A549 (cell line): ENCODE measurements around the gene LRRFIP2. TPM values are rescaled to one million over a fixed set of nuclear protein-coding genes. Genes with fewer than 3 reads are reported as not detected.

Experiments
- ATAC-seq, 2 experiments: fragments of 200-7000 bp in 1 of 2; fragments of >200 bp in 1 of 2; cut with Nextera tagmentation in 1 of 2; cut with Tn5 transposase in 1 of 2; 3 replicates each; pipeline versions ENCODE4 v1.8.0 to v1.9.1; 2018 to 2020; ENCODE audit warnings: mild to moderate bottlenecking in 1 of 2, moderate library complexity in 1 of 2
- CTCF ChIA-PET: fragments of 300-600 bp; sonication (Branson Sonifier 250); formaldehyde crosslinking; extraction: SDS; loops from one replicate; lab custom pipeline; 2021; ENCODE audit warnings: antibody characterized with exemption, inconsistent platforms; lab: Yijun Ruan, JAX
- POLR2A ChIA-PET: fragments of 350-600 bp; formaldehyde crosslinking; extraction: SDS; loops from one replicate; lab custom pipeline; 2021; ENCODE audit warnings: antibody characterized with exemption, inconsistent platforms; lab: Yijun Ruan, JAX
- DNase-seq, 2 experiments: peaks; one replicate each; pipeline versions ENCODE4 v3.0.0 to v3.0.0-alpha.2; 2011 to 2016; ENCODE audit warnings: low read depth in 1 of 2, low spot score in 1 of 2
- FAIRE-seq: peaks from 2 replicates; lab custom pipeline; 2011; peaks lifted over from hg19 to GRCh38; lab: Jason Lieb, UNC
- H3K27ac ChIP-seq, 2 experiments: fragments of >200 bp; sonication (Bioruptor Twin); formaldehyde crosslinking; 3 replicates each; pipeline ENCODE4 v1.5.1; 2016 to 2017
- H3K4me1 ChIP-seq: fragments of >200 bp; sonication (Bioruptor Twin); formaldehyde crosslinking; 3 replicates; pipeline ENCODE4 v1.6.1; 2016
- H3K4me2 ChIP-seq: fragments of >200 bp; sonication (Bioruptor Twin); formaldehyde crosslinking; 3 replicates; pipeline ENCODE4 v1.6.1; 2016
- H3K4me3 ChIP-seq: fragments of >200 bp; sonication (Bioruptor Twin); formaldehyde crosslinking; 3 replicates; pipeline ENCODE4 v1.5.1; 2016
- H3K9me3 ChIP-seq: fragments of >200 bp; sonication (Bioruptor Twin); formaldehyde crosslinking; 3 replicates; pipeline ENCODE4 v1.6.1; 2016
- BHLHE40 ChIP-seq: IDR thresholded peaks from 2 replicates; pipeline ENCODE4 v1.6.1; 2012; ENCODE audit warnings: low read depth, low read length, inconsistent platforms
- CHD2 ChIP-seq: fragments of 150-350 bp; IDR thresholded peaks from 2 replicates; pipeline ENCODE4 v1.6.1; 2014; ENCODE audit warnings: low read length; ENCODE audit not compliant: partially characterized antibody
- EHF ChIP-seq: fragments of 250-450 bp; sonication (Bioruptor Pico); IDR thresholded peaks from 2 replicates; pipeline ENCODE4 v1.5.0; 2020; ENCODE audit warnings: mild to moderate bottlenecking
- EHMT2 ChIP-seq: fragments of 200-600 bp; sonication (generic); IDR thresholded peaks from 2 replicates; pipeline ENCODE4 v1.6.1; 2016; ENCODE audit warnings: antibody characterized with exemption, low read depth, mild to moderate bottlenecking, moderate library complexity
- FOXS1 ChIP-seq: fragments of 250-450 bp; sonication (Bioruptor Pico); IDR thresholded peaks from 2 replicates; pipeline ENCODE4 v1.5.0; 2020; ENCODE audit warnings: mild to moderate bottlenecking, moderate library complexity
- HOXA7 ChIP-seq: fragments of 250-450 bp; sonication (Bioruptor Pico); IDR thresholded peaks from 2 replicates; pipeline ENCODE4 v1.5.0; 2020; ENCODE audit warnings: mild to moderate bottlenecking, moderate library complexity
- KDM5A ChIP-seq: fragments of 200-600 bp; sonication (generic); IDR thresholded peaks from 2 replicates; pipeline ENCODE4 v1.6.1; 2016; ENCODE audit warnings: antibody characterized with exemption, mild to moderate bottlenecking
- NFE2L2 ChIP-seq: fragments of 150-350 bp; conservative IDR thresholded peaks from 2 replicates; pipeline ENCODE4 v1.6.1; 2014; ENCODE audit warnings: low read length
- NR3C1 ChIP-seq: fragments of >200 bp; sonication (Bioruptor Twin); formaldehyde crosslinking; IDR thresholded peaks from 3 replicates; pipeline ENCODE4 v1.6.1; 2017
- POLR2A ChIP-seq: IDR thresholded peaks from 2 replicates; pipeline ENCODE4 v1.6.1; 2012; ENCODE audit warnings: mild to moderate bottlenecking, low read length
- RFX5 ChIP-seq: fragments of 450-650 bp; IDR thresholded peaks from 2 replicates; pipeline ENCODE4 v1.7.1; 2014; ENCODE audit warnings: antibody characterized with exemption, mild to moderate bottlenecking, moderate library complexity
- ZNF302 ChIP-seq: fragments of 250-450 bp; sonication (Bioruptor Pico); IDR thresholded peaks from 2 replicates; pipeline ENCODE4 v1.9.0; 2021; ENCODE audit warnings: inconsistent platforms, mild to moderate bottlenecking, moderate library complexity
- WGBS: methylation state at CpG from one replicate; pipeline ENCODE4 v1.1.6; 2017; ENCODE audit errors: missing lambda C conversion rate; 5-methylcytosine and 5-hydroxymethylcytosine counted together
- polyA plus RNA-seq, 4 experiments: library from polyadenylated mRNA; depleted of rRNA in 3 of 4; stranded (reverse); fragments of >200 nt; fragmentation: RNase III in 1 of 4; extraction: RNeasy Plus Mini Kit Qiagen cat#74134 plus additional on column Dnase treatment in 1 of 4; gene quantifications; 2 replicates in 3 of 4; 3 replicates in 1 of 4; pipeline ENCODE4 v1.2.3, GENCODE V29; 2011 to 2017
- TF ChIP-seq, protein P1 (sequence below): fragments of >200 bp; sonication (Bioruptor Twin); formaldehyde crosslinking; IDR thresholded peaks from 2 replicates; pipeline ENCODE4 v1.6.1; 2016
- TF ChIP-seq, protein P2 (sequence below): fragments of 450-650 bp; IDR thresholded peaks from 2 replicates; pipeline ENCODE4 v1.6.1; 2014; ENCODE audit warnings: antibody characterized with exemption
- TF ChIP-seq, protein P3 (sequence below): fragments of 250-450 bp; sonication (Bioruptor Pico); IDR thresholded peaks from 2 replicates; pipeline ENCODE4 v1.5.0; 2020; ENCODE audit warnings: low read depth, mild to moderate bottlenecking, moderate library complexity
- TF ChIP-seq, protein P4 (sequence below): fragments of 150-350 bp; IDR thresholded peaks from 2 replicates; pipeline ENCODE4 v1.6.1; 2014; ENCODE audit warnings: low read depth, mild to moderate bottlenecking, low read length
- TF ChIP-seq, protein P5 (sequence below): fragments of >200 bp; sonication (Bioruptor Twin); formaldehyde crosslinking; IDR thresholded peaks from 3 replicates; pipeline ENCODE4 v1.5.1; 2016

Gene LRRFIP2
- polyA plus RNA-seq, 2 of the 4 experiments (the other 2 are of a cell fraction): 48.0 to 66.4 TPM

DNA sequence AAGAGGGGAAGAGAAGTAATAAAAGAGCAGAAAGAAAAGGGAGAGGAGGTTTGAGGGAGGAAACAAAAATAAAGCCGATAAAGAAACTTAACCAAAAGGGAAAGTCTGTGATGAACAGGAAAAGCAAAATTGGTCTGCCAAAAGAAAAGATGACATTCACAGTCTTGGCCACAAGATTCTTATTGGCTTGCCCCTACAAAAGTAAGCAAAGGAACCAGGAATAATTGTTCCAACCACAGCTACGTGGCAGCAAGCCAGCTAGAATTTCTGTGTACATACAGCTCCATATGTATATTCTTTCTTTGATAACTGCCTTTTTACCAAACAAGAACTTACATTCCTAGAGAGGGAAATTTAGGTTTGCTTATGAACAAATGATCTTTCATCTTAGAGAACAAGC lies 101.5 kb downstream of the LRRFIP2 start:
- Histone ChIP-seq H3K4me2 (no peak overlapping the region), H3K4me1 (peaks cover 17% of the 10 kb centered on the region; the same call in 2 of the 3 replicates), H3K9me3 (no peaks in the 10 kb centered on the region), H3K4me3 (no peak overlapping the region), H3K27ac (no peak overlapping the region)
- FAIRE-seq (no peak), DNase-seq (no peak), ATAC-seq (no peak)
- ChIA-PET POLR2A (no interaction called here), CTCF (no interaction called here)
- no peak for TF ChIP-seq NFE2L2
- TF ChIP-seq, protein P1, sequence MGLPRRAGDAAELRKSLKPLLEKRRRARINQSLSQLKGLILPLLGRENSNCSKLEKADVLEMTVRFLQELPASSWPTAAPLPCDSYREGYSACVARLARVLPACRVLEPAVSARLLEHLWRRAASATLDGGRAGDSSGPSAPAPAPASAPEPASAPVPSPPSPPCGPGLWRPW: no peak
- TF ChIP-seq, protein P2, sequence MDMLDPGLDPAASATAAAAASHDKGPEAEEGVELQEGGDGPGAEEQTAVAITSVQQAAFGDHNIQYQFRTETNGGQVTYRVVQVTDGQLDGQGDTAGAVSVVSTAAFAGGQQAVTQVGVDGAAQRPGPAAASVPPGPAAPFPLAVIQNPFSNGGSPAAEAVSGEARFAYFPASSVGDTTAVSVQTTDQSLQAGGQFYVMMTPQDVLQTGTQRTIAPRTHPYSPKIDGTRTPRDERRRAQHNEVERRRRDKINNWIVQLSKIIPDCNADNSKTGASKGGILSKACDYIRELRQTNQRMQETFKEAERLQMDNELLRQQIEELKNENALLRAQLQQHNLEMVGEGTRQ: no peak
- no peak for TF ChIP-seq EHMT2
- TF ChIP-seq, protein P3, sequence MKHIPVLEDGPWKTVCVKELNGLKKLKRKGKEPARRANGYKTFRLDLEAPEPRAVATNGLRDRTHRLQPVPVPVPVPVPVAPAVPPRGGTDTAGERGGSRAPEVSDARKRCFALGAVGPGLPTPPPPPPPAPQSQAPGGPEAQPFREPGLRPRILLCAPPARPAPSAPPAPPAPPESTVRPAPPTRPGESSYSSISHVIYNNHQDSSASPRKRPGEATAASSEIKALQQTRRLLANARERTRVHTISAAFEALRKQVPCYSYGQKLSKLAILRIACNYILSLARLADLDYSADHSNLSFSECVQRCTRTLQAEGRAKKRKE (CRISPR knock-in tag): no peak
- TF ChIP-seq CHD2: no peak
- TF ChIP-seq, protein P4, sequence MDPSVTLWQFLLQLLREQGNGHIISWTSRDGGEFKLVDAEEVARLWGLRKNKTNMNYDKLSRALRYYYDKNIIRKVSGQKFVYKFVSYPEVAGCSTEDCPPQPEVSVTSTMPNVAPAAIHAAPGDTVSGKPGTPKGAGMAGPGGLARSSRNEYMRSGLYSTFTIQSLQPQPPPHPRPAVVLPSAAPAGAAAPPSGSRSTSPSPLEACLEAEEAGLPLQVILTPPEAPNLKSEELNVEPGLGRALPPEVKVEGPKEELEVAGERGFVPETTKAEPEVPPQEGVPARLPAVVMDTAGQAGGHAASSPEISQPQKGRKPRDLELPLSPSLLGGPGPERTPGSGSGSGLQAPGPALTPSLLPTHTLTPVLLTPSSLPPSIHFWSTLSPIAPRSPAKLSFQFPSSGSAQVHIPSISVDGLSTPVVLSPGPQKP: no peak
- TF ChIP-seq FOXS1: no peak
- TF ChIP-seq EHF (CRISPR knock-in tag): no peak
- TF ChIP-seq ZNF302 (CRISPR knock-in tag): no peak
- no peak for TF ChIP-seq NR3C1
- TF ChIP-seq, protein P5, sequence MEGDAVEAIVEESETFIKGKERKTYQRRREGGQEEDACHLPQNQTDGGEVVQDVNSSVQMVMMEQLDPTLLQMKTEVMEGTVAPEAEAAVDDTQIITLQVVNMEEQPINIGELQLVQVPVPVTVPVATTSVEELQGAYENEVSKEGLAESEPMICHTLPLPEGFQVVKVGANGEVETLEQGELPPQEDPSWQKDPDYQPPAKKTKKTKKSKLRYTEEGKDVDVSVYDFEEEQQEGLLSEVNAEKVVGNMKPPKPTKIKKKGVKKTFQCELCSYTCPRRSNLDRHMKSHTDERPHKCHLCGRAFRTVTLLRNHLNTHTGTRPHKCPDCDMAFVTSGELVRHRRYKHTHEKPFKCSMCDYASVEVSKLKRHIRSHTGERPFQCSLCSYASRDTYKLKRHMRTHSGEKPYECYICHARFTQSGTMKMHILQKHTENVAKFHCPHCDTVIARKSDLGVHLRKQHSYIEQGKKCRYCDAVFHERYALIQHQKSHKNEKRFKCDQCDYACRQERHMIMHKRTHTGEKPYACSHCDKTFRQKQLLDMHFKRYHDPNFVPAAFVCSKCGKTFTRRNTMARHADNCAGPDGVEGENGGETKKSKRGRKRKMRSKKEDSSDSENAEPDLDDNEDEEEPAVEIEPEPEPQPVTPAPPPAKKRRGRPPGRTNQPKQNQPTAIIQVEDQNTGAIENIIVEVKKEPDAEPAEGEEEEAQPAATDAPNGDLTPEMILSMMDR: no peak
- WGBS: 64% methylated on average over 2 of the region's 2 CpGs

DNA sequence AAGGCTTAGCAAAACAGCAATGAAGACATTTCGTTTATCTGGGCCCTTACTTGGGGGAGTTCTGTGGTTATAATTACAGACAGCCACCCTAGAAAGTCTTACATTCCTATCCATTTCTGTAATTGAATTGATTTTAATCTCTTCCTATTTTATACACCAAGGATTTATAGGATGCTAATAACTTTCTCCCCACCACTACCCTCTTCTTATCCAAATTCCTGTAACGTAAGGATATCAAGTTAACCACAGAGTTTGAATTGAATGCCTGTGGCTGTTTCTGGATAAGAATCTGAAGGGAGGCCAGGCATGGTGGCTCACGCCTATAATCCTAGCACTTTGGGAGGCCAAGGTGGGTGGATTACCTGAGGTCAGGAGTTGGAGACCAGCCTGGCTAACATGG lies 102.5 kb downstream of the LRRFIP2 start:
- TF ChIP-seq HOXA7 (CRISPR knock-in tag): no peak
- Histone ChIP-seq H3K27ac (no peak overlapping the region), H3K4me3 (no peak overlapping the region), H3K4me1 (peaks cover 19% of the 10 kb centered on the region; the same call in 2 of the 3 replicates), H3K4me2 (no peak overlapping the region), H3K9me3 (no peaks in the 10 kb centered on the region)
- CTCF ChIA-PET: no interaction called here
- no peak for ATAC-seq
- 91% methylated on average over 3 of the region's 3 CpGs for WGBS
- FAIRE-seq: no peak
- POLR2A ChIA-PET: no interaction called here
- no peak for DNase-seq

DNA sequence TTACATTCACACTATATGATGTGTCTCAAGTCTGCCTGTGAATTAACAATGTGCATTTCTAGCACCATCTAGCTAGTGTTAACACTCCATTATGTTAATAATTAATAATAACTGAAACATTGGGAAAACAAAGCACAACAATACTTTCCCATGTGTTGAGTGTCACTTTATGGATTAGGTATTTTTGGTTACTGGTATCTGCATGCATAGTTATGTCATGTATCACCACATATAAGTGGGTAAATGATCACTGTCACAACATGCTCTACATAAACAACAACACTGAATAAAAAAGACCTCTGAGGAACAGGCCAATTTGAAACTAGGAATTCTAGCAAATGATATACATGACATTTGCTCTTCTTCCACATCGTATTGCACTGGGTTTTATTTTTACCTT lies 106.4 kb downstream of the LRRFIP2 start:
- no peak overlapping the region for H3K4me2 ChIP-seq
- no peak for TF ChIP-seq POLR2A
- TF ChIP-seq BHLHE40: no peak
- TF ChIP-seq NFE2L2: no peak
- no peak for TF ChIP-seq ZNF302 (CRISPR knock-in tag)
- no peak for TF ChIP-seq RFX5
- TF ChIP-seq KDM5A: no peak
- TF ChIP-seq, all 56 proteins: peak for 0
- ChIA-PET POLR2A (no interaction called here), CTCF (interaction anchor here (1.4 to 1.5 kb wide), 2 partner anchors 144 to 146 kb away, joined by 3 to 4 read pairs; no protein-coding TSS in a partner anchor)
- peaks cover 12% of the 10 kb centered on the region; the same call in 1 of the 3 replicates for H3K4me1 ChIP-seq
- H3K9me3 ChIP-seq: no peaks in the 10 kb centered on the region
- no peak overlapping the region for H3K27ac ChIP-seq
- DNase-seq (no peak), ATAC-seq (no peak), FAIRE-seq (no peak)
- WGBS: 85% methylated on average over 1 of the region's 1 CpG
- no peak overlapping the region for H3K4me3 ChIP-seq
